ENCODE results near the gene KICS2. TPM values are rescaled to one million over a fixed set of nuclear protein-coding genes. Genes with fewer than 3 reads are reported as not detected.
"Not testable (repeated sequence)": the region's sequence is repeated elsewhere in the genome, so short reads cannot be mapped to it uniquely, and the experiment has no call there.

The KICS2 gene
- total RNA-seq, 4 donors from 2014 or later = 4.5 to 8.8 (median 6.4) TPM

GRCh38 chr12:64220046-64220445 lies 2.0 kb downstream of the KICS2 start:
- H3K36me3 ChIP-seq = peaks cover 0 to 6% (median 3%) of the 10 kb centered on the region in 4 donors
- TF ChIP-seq CTCF (IDR thresholded peaks at IDR 0.05) = no peak
- TF ChIP-seq POLR2AphosphoS5 (IDR thresholded peaks at IDR 0.05) = no peak
- TF ChIP-seq POLR2A (IDR thresholded peaks at IDR 0.05; ENCODE audit: low read depth) = no peak
- 92% methylated on average over 3 of the region's 3 CpGs for WGBS
- intact Hi-C loops (cut with DNase I) = no loop called here
- no peak overlapping the region for H3K27ac ChIP-seq (replicated peaks in 1 of 4)
- no peaks in the 10 kb centered on the region for H3K9me3 ChIP-seq
- H3K4me3 ChIP-seq = no peak overlapping the region
- no peak for DNase-seq (ENCODE audit: extremely low spot score)
- no peaks in the 10 kb centered on the region for H3K27me3 ChIP-seq
- peaks cover 6 to 14% (median 7%) of the 10 kb centered on the region in 4 donors for H3K4me1 ChIP-seq

GRCh38 chr12:64219145-64219544 lies 3.0 kb downstream of the KICS2 start:
- H3K4me3 ChIP-seq = no peak overlapping the region
- TF ChIP-seq POLR2A (IDR thresholded peaks at IDR 0.05; ENCODE audit: low read depth) (no peak), POLR2AphosphoS5 (IDR thresholded peaks at IDR 0.05) (no peak), EP300 (IDR thresholded peaks at IDR 0.05) (no peak), CTCF (IDR thresholded peaks at IDR 0.05) (no peak)
- DNase-seq (ENCODE audit: extremely low spot score) = no peak
- intact Hi-C loops (cut with DNase I) = no loop called here
- no peak overlapping the region for H3K27ac ChIP-seq (replicated peaks in 1 of 4)
- peaks cover 0 to 15% (median 7%) of the 10 kb centered on the region in 4 donors for H3K36me3 ChIP-seq
- H3K9me3 ChIP-seq = no peaks in the 10 kb centered on the region
- WGBS = 62% methylated on average over 2 of the region's 2 CpGs
- peaks cover 6 to 14% (median 7%) of the 10 kb centered on the region in 4 donors for H3K4me1 ChIP-seq
- no peaks in the 10 kb centered on the region for H3K27me3 ChIP-seq

DNA sequence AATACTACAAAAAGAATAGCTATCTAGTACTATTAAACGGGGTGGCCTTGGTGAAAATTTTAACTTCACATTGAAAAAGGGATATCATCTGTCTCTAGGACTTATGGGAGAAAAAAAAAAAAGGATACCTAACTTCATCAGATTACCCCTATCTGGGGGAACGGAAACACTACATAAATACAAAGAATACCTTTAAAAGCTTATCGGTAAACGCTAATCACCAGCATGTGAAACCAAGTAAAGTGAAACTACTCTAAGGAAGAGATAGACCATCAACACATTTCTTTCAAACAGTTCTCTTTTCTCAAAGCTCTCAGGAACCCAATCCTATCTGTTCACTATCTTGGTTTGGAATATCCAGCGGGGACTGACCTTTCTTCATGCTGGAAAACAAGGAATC lies 3.5 kb downstream of the KICS2 start:
- no peak for DNase-seq (ENCODE audit: extremely low spot score)
- no peak overlapping the region for H3K27ac ChIP-seq (replicated peaks in 1 of 4)
- WGBS = 88% methylated on average over 5 of the region's 5 CpGs
- no peak overlapping the region for H3K4me3 ChIP-seq
- peaks cover 0 to 20% (median 11%) of the 10 kb centered on the region in 4 donors for H3K36me3 ChIP-seq
- TF ChIP-seq EP300 (IDR thresholded peaks at IDR 0.05) (no peak), POLR2A (IDR thresholded peaks at IDR 0.05; ENCODE audit: low read depth) (no peak), POLR2AphosphoS5 (IDR thresholded peaks at IDR 0.05) (no peak), CTCF (IDR thresholded peaks at IDR 0.05) (no peak)
- peaks cover 6 to 14% (median 7%) of the 10 kb centered on the region in 4 donors for H3K4me1 ChIP-seq
- no peaks in the 10 kb centered on the region for H3K27me3 ChIP-seq
- intact Hi-C loops (cut with DNase I) = no loop called here
- no peaks in the 10 kb centered on the region for H3K9me3 ChIP-seq

GRCh38 chr12:64217643-64218042 lies 4.5 kb downstream of the KICS2 start:
- WGBS = 95% methylated on average over 7 of the region's 7 CpGs
- H3K27me3 ChIP-seq; intact Hi-C loops (cut with DNase I): not testable (repeated sequence)

GRCh38 chr12:64216239-64216638 lies 5.9 kb downstream of the KICS2 start:
- Histone ChIP-seq H3K36me3 (peaks cover 7 to 38% (median 18%) of the 10 kb centered on the region in 4 donors), H3K4me3 (no peak overlapping the region), H3K27me3 (no peaks in the 10 kb centered on the region), H3K27ac (replicated peaks in 1 of 4) (no peak overlapping the region), H3K9me3 (no peaks in the 10 kb centered on the region), H3K4me1 (peaks cover 2 to 5% (median 4%) of the 10 kb centered on the region in 4 donors)
- no peak for DNase-seq (ENCODE audit: extremely low spot score)
- TF ChIP-seq POLR2A (IDR thresholded peaks at IDR 0.05; ENCODE audit: low read depth) (no peak), CTCF (IDR thresholded peaks at IDR 0.05) (no peak), EP300 (IDR thresholded peaks at IDR 0.05) (no peak), POLR2AphosphoS5 (IDR thresholded peaks at IDR 0.05) (no peak)
- intact Hi-C loops (cut with DNase I) = no loop called here

More at GRCh38 chr12:64217643-64218042, 4.5 kb downstream of the KICS2 start:
- H3K4me1 ChIP-seq = peaks cover 6 to 12% (median 7%) of the 10 kb centered on the region in 4 donors
- H3K27ac ChIP-seq (replicated peaks in 1 of 4); H3K4me3 ChIP-seq; DNase-seq (ENCODE audit: extremely low spot score); H3K9me3 ChIP-seq: not testable (repeated sequence)
- H3K36me3 ChIP-seq = peaks cover 3 to 29% (median 14%) of the 10 kb centered on the region in 4 donors
